ENCODE results near the gene DAPL1.
"Not testable (repeated sequence)": the region's sequence is repeated elsewhere in the genome, so short reads cannot be mapped to it uniquely, and the experiment has no call there.

The DAPL1 gene

DNA sequence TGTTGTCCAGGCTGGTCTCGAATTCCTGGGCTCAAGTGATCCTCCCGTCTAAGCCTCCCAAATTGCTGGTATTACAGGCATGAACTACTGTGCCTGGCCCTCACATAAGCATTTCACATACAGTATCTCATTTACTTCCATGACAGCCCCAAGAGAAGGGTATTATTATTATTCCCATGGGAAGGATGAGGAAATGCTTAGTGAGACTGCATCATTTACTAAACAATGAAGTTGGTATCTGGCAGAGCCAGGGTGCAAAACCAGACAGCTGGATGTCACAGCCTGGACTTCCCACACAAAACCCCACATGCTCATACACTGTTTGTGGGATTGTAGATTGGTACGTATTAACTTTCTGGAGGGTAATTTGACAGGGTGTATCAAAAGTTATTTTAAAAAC, 29.9 kb downstream of the DAPL1 start:
- no peak for DNase-seq

DNA sequence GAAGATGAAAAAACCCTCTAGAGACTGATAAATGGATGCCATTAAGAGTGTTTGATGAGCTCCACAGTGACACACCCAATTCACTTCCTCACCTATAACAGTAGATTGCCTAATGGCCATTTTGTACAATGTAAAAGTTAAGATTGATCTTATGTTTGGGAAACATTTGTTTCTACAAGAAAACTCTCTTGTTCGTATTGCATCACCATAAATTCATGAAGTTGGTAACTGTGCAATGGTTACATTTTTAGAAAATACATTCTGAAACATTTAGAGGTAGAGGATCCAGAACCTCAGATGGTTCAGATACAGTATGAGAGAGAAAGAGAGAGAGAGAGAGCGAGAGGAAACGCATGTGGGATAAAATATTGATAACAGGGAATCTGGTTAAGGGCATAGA, 31.8 kb downstream of the DAPL1 start:
- DNase-seq, result no peak

DNA sequence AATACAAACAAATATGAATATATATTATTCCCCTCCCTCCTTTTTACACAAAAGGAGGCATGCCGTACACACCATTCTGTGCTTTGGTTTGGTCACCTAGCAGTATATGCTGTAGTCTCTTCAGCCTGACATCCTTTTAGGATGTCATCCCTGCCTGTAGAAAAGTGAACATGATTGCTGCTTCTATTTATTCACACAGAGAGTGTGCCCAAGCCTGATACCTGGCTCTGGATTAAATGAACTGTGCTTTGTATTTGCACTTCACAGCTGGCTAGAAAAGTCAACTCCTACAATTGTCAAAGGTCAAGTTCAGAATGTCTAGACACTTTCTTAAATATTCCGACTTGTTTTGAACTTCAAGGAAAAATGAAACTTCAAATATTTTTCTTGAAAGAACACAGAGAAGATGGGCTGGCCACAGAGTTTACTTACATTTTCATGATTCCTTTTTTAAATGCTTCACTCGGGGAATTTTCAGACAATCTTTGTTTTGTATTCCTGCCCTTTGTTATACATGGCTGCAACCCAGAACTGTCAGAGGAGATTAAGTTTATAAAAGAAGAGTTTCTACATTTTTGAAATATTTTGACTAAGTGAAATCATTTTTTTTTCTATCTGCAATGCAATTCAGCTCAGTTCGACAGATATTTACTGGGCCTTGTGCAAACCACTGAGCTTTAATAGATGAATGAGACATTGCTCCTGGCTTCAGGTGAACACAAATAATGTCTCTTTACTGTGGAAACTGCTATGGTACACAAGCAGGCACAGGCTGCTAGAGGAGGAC, 33.5 kb downstream of the DAPL1 start:
- DNase-seq, result peak in 1 of 2 experiments; percentile 51

DNA sequence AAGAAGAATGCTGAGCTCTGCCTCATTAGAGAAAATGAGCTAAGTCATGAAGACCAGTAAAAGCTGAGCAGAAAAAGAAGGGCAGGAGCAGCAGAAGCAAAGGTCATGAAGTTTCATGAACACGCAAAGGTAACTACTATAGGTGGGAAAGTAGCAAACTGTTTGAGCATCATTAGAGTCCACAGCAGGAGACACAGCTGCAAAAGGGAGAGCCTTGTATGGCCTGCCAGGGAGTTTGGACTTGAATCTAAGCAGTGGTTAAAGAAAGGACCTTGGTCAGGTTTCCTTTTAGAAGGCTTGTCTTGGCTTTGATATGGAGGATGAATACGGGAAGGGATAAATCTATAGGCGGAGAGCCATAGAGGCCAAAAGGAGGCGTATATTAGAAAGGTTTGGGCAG, 34.0 kb downstream of the DAPL1 start:
- peak in 1 of 2 experiments; percentile 58 for DNase-seq

DNA sequence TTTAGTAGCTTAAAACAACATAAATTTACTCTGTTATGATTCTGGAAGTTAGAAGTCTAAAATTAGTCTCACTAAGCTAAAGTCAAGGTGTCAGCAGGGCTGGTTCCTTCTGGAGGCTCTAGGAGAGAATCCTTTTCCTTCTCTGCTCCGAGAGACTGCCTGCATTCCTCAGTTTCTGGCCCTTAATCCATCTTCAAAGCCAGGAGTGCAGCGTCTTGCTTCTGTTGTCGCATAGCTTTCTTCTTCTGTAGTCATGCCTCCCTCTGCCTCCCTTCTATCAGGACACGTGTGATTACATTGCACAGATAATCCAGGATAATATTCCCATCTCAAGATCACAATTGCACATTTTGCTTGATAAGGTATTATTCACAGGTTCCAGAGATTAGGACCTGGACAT, 35.1 kb downstream of the DAPL1 start:
- no peak for DNase-seq

DNA sequence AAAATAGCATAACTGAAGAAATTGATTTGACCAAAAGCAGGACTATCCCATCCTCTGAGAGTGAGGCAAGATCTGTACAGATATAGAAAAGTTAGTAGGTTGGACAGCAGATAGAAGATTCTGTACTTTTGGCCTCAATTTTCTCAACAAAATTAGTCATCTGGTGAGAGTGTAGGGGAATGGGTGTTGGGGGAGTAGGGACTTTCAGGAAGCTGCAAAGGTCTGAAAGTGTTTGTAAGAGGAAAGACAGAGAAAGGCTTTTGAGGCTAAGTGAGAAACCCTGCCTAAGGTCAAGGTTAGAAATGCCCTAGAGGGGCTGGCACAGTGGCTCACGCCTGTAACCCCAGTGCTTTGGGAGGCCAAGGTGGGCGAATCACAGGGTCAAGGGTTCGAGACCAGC, 40.3 kb downstream of the DAPL1 start:
- no peak for DNase-seq

DNA sequence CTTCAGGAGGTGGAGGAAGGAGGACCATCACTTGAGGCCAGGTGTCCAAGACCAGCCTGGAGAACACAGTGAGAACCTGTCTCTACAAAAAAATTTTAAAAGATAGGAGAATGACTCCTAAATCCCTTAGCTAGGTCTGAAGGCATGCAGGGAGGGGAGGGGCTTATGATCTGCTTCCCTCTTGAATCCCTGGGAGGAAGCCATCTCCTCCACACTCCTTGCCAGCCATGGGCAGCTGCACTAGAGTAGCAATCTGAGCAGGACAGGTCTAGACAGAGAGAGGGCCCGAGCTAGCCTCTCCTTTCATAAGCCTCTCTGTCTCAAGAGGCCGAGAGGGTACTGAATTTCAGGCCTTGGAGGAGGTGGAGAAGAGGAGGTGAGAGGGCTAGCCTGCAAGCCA, 42.5 kb downstream of the DAPL1 start:
- no peak for DNase-seq

DNA sequence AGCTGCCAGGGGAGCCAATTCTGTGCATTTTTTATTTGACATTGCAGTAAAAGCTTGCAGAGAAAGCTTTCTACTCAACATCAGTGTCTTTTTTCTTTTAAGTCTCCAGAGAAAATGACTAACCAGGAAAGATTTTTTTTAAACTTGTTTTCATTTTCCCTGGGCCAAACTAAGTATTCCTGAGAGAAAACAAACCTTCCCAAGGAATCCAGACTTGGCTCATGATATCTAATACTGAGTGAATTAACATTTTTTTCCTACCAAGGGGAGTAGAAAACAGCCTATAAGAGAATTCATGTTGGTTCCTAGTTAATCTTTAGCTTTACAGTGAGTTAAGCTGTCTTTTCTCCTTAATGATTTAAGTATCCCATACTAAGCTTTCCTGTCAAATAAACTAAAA, 46.7 kb downstream of the DAPL1 start:
- DNase-seq, result no peak

DNA sequence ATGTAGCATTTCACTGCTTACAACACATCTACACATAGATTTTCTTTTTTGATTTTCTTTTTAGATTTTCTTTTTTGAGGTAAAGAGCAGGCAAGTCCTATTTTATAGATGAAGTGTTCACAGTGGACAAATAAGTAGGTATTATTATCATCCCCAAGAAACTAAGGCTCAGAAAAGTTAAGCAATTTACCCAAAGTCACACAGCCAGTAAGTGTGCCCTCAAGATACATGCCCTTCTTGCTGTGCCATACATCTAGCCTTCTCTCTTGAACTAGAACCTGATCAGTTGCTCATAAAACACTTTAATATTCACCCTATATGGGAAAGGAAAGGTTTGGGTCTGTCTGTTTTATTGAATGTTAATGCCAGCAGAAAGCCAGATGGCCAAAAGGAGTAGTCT, 50.3 kb downstream of the DAPL1 start:
- no peak for DNase-seq

DNA sequence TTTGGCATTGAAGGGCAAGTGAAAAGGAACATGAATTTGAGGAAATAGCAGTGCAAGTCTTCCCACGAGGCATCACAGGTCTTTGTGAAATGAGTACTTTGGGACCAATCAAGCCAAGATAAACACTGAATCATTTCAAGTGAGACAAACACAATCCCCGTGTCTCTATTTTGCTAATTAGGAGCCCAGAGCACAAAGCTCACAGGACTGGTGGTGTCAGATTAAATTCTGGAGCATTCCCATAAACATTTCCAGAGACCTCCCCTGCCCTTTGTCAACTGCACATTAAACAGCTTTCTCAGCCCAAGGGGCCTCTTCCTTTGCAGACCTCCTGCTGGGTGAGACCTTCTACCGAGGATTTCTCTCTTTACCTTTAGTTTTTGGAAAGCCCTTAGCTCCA, 50.7 kb downstream of the DAPL1 start:
- DNase-seq, result no peak

DNA sequence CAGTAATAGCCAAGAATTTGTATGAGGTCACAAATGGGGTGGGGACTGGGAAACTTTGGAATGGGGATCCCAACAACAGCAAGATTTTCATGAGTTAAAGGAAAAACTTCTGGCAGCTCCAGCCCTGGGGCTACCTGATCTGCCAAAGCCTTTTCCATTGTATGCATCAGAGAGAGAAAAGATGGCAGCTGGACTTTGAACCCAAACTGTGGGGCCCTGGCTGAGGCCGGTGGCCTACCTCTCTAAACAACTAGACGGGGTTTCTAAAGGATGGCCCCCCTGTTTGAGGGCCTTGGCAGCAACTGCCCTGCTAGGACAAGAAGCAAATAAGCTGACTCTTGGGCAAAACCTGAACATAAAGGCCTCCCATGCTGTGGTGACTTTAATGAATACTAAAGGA, 52.4 kb downstream of the DAPL1 start:
- not testable (repeated sequence) for DNase-seq

DNA sequence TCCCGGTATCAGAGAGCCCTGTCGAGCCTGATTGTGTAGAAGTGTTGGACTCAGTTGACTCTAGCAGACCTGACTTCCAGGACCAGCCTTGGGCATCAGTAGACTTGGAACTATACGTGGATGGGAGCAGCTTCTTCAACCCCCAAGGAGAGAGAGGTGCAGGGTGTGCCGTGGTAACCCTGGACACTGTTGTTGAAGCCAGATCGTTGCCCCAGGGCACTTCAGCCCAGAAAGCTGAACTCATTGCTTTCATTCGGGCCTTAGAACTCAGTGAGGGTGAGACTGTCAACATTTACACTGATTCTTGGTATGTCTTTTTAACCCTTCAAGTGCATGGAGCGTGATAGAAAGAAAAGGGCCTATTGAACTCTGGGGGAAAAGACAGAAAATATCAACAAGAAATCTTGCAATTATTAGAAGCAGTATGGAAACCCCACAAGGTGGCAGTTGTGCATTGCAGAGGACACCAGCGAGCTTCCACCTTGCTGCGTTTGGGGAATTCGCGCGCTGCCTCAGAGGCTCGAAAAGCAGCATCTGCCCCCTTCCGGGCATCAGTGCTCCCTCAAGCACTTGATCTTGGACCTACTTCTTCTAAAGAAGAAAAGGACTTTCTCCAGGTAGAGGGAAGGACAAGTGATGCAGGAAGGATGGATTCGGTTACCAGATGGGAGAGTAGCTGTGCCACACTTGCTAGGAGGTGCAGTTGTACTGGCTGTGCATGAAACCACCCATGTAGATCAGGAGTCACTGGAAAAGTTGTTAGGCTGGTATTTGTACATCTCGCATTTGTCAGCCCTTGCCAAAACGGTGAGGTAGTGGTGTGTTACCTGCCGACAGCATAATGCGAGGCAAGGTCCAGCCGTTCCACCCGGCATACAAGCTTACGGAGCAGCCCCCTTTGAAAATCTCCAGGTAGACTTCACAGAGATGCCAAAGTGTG, 53.2 kb downstream of the DAPL1 start:
- not testable (repeated sequence) for DNase-seq

DNA sequence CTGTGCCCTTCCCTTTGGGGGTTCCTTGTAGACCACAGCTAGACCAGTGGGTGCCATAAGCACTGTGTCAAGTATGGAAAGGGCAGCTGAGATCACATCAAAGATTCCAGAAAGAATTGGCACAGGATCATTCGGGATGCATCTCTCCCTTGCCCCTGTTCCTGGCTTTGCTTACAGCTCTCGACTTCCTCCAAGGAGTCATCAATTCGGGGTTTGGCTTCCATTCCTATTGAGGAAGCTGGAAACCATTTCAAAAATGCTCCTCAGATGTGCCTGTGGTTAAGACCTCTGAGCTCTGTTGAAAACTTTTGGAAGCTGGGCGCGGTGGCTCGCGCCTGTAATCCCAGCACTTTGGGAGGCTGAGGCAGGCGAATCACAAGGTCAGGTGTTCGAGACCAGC, 65.1 kb downstream of the DAPL1 start:
- not testable (repeated sequence) for DNase-seq

DNA sequence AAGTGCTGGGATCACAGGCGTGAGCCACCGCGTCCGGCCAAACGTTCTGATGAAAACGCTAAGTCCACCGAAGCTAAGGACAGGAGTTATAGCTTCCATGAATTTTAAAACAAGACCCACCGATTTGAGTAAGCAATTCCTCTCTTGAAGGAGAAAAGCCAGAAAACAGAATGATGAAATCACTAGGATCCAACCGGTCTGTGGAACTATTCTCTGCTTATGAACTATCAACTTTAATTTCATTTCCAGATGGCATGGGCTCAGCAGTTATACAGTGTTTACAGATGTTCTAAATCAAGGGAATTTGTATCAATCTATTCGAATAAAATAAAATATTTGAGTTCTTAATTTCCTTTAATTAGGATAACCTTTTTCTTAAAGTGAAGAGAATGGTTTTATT, 66.5 kb downstream of the DAPL1 start:
- not testable (repeated sequence) for DNase-seq

DNA sequence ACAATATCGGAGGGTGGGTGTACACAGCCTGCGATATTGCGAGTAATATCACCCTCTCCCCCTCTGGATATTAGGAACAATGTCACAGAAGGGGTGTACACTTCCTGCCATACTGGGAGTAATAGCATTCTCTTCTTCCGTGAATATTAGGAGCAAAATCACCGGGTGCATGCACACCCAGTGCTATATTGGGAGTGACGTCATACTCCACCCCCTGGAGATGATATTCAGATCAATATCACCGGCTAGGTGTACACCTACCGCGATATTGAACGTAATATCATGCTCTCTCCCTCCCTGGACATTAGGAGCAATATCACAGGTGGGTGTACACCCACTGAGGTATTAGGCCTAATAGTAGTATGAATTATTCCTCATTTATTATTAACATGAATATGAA, 70.4 kb downstream of the DAPL1 start:
- not testable (repeated sequence) for DNase-seq

Data from NCI-H1930 (cell line).